ENCODE measurements around the gene SNTG2.
"Not testable (repeated sequence)": the region's sequence is repeated elsewhere in the genome, so short reads cannot be mapped to it uniquely, and the experiment has no call there.

The SNTG2 gene

GRCh38 chr2:950080-950966, at the start of gene SNTG2:
Gene SNTG2, plus strand, starts transcription at chr2:950849. Its CDS starts 148 bp downstream, at chr2:950997.
- DNase-seq = no peak

- DNase-seq = no peak
Measured at GRCh38 chr2:902584-902983, 48.1 kb upstream of the SNTG2 start.

GRCh38 chr2:903223-903900, 47.3 kb upstream of the SNTG2 start:
- DNase-seq = no peak

GRCh38 chr2:904246-905024, 46.2 kb upstream of the SNTG2 start:
- no peak for DNase-seq

GRCh38 chr2:905091-905832, 45.4 kb upstream of the SNTG2 start:
- DNase-seq = no peak

GRCh38 chr2:905833-906140, 44.9 kb upstream of the SNTG2 start:
- DNase-seq = no peak

- DNase-seq = no peak
Measured at GRCh38 chr2:907706-908105, 42.9 kb upstream of the SNTG2 start.

- no peak for DNase-seq
Measured at GRCh38 chr2:908568-908967, 42.1 kb upstream of the SNTG2 start.

- not testable (repeated sequence) for DNase-seq
Measured at GRCh38 chr2:909764-910379, 40.8 kb upstream of the SNTG2 start.

- no peak for DNase-seq
Measured at GRCh38 chr2:910698-911097, 40.0 kb upstream of the SNTG2 start.

GRCh38 chr2:915979-916378, 34.7 kb upstream of the SNTG2 start:
- no peak for DNase-seq

- DNase-seq = no peak
Measured at GRCh38 chr2:916935-917334, 33.7 kb upstream of the SNTG2 start.

- DNase-seq = no peak
Measured at GRCh38 chr2:919672-920071, 31.0 kb upstream of the SNTG2 start.

GRCh38 chr2:920573-920972, 30.1 kb upstream of the SNTG2 start:
- no peak for DNase-seq

GRCh38 chr2:920999-921398, 29.6 kb upstream of the SNTG2 start:
- DNase-seq = no peak

GRCh38 chr2:922185-922584, 28.5 kb upstream of the SNTG2 start:
- no peak for DNase-seq

- no peak for DNase-seq
Measured at GRCh38 chr2:923832-924601, 26.6 kb upstream of the SNTG2 start.

GRCh38 chr2:924701-925100, 25.9 kb upstream of the SNTG2 start:
- no peak for DNase-seq

- no peak for DNase-seq
Measured at GRCh38 chr2:925309-925708, 25.3 kb upstream of the SNTG2 start.

- no peak for DNase-seq
Measured at GRCh38 chr2:925711-926110, 24.9 kb upstream of the SNTG2 start.

GRCh38 chr2:926259-926793, 24.3 kb upstream of the SNTG2 start:
- no peak for DNase-seq
